Astrocyte of the cerebellum (primary cell): Measurements from ENCODE around the gene STK36.

ENCODE experiments used
- DNase-seq: peaks from one replicate; pipeline ENCODE4 v3.0.0-alpha.2; 2011; ENCODE audit warnings: low read depth
- H3K4me3 ChIP-seq: 2 replicates; pipeline ENCODE4 v1.5.1; 2011; ENCODE audit warnings: mild to moderate bottlenecking, low read depth, low read length, moderate library complexity
- in situ Hi-C: cut with HindIII; loops from 2 replicates; pipeline ENCODE4 v1.10.0; 2017; ENCODE audit warnings: low sequenced_read_pairs
- TF ChIP-seq, protein P1 (sequence below): IDR thresholded peaks from 2 replicates; pipeline ENCODE4 v1.5.1; 2012; ENCODE audit warnings: low read length, low read depth, moderate library complexity, mild to moderate bottlenecking; ENCODE audit errors: missing control alignments

Gene STK36

DNA sequence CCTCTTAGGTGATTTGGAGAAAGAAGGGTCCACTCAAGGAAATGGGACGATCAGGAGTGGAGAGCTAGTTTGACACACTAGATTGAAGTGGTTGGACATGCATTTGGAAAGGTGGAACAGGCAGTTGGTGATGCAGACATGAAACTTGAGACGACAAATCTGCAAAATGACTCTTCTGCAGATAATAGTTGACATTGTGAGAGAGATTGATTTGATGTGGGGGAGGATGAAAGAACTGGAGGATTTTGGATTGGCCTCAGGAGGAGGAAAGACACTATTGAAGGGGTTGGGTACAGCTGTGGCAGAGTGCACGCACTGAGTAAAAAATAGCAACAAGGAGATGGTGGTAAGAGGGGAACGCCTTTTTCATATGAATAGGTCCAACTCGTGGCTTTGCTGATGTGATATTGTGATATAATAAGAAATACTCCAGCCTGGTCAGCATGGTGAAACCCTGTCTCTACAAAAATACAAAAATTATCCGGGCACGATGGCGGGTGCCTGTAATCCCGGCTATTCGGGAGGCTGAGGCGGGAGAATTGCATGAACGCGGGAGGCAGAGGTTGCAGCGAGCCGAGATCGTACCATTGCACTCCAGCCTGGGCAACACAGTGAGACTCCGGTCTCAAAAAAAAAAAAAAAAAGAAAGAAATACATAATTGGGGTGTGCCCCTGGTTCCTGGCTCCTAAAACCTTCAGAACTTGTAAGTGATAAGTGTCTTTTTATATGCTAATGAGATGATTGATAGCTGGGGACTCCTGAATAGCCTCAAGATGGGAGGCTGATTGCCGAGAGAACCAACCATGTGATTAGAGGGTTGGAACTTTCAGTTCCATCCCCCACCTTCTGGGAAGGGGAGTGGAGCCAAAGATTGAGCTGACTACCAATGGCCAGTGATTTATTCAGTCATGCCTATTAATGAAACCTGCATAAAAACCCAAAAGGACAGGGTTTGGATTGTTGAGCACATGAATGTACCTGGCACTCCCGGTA, 48.5 kb downstream of the STK36 start:
- no peak for DNase-seq
- TF ChIP-seq, protein P1, sequence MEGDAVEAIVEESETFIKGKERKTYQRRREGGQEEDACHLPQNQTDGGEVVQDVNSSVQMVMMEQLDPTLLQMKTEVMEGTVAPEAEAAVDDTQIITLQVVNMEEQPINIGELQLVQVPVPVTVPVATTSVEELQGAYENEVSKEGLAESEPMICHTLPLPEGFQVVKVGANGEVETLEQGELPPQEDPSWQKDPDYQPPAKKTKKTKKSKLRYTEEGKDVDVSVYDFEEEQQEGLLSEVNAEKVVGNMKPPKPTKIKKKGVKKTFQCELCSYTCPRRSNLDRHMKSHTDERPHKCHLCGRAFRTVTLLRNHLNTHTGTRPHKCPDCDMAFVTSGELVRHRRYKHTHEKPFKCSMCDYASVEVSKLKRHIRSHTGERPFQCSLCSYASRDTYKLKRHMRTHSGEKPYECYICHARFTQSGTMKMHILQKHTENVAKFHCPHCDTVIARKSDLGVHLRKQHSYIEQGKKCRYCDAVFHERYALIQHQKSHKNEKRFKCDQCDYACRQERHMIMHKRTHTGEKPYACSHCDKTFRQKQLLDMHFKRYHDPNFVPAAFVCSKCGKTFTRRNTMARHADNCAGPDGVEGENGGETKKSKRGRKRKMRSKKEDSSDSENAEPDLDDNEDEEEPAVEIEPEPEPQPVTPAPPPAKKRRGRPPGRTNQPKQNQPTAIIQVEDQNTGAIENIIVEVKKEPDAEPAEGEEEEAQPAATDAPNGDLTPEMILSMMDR = no peak
- no peak overlapping the region for H3K4me3 ChIP-seq
- in situ Hi-C loops = no loop called here

DNA sequence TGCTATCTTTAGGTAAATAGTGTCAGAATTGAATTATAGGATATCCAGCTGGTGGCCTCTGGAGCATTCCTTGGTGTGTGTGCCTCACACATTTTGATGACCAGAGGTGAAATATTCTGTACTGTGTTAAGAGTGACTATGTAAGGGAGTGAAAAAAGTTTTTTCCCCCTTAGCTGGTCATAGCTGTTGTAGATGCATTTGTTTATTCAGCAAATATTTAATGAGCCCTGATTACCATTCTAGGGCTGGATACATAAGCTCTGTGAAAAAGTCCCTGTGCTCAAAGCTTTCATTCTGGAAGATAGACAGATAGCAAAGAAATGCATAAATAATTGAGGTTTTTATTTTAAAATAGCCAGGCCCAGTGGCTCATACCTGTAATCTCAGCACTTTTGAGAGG, 49.6 kb downstream of the STK36 start:
- no peak for DNase-seq
- TF ChIP-seq, protein P1 = no peak
- in situ Hi-C loops = no loop called here
- H3K4me3 ChIP-seq = no peak overlapping the region

DNA sequence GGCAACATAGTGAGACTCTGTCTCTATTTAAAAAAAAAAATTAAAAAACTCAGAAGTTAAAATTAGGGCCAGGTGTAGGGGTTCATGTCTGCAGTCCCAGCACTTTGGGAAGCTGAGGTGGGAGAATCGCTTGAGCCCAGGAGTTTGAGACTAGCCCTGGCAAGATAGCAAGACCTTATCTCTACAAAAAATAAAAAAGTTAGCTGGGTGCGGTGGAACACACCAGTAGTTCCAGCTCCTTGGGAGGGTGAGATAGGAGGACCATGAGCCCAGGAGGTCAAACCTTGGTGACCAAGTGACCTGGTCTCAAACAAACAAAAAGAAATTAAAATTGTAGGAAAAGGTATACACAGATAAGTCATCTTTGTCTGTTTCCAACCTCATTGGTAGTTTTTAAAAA, 50.0 kb downstream of the STK36 start:
- TF ChIP-seq, protein P1 = no peak
- DNase-seq = no peak
- in situ Hi-C loops = no loop called here
- H3K4me3 ChIP-seq = no peak overlapping the region

DNA sequence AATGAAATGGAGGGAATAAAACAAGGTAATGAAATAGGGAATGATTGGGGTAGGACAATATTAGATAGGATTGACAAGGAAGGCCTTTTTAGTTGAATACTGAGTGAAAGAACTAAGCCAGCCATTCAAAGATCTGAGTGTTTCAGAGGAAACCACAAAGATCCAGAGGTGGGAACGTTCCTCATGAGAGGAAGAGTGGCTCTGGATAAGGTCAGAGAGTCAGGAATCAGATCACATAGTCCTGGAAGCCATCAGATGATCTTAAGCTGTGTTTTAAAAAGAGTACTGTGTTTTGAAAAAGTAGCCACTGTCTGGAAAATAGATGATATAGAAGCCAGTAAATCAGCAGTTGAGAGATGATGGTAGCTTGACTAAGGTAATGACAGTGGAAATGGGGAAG, 50.5 kb downstream of the STK36 start:
- in situ Hi-C loops = no loop called here
- TF ChIP-seq, protein P1 = no peak
- DNase-seq = no peak
- no peak overlapping the region for H3K4me3 ChIP-seq

DNA sequence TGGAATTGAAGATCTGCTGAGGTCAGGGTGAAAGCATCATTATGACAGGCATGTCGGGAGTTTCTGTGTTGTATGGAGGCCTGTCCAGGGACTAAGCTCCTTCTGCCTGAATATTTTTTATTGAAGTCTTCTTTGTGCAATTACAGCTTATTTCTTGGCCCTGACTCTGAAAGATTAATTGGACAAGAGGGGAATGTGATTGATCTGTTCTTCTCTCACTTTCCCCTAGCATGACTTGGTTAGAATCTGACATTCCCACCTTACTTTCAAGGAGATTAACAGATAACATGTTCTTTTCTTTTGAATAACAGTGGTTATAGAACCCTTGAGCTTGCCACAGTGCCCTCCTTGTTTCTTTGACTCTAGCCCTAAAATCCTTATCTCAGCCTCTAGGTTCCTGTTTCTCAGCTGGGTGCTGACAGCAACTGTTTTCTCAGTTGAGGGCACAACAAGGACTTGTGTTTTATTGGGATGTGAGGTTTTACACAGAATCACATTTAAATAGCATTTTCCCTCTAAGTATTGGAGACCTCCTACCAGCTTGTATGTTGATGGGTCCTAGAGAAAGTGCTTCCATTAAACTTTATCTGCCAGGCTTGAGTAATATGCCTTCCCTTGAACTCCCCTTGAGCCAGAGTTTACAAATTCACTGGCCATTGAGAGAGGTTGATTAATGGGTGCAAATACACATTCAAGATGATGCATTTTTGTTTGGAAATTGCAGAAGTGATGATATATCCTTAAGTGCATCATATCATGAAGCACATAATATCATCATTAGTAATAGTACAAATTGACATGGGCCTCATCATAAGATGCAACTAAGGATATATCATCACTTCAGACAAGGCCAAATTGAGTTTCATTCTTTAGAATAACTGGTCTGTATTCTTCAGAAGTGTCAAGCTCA, 51.2 kb downstream of the STK36 start:
- TF ChIP-seq, protein P1 = no peak
- DNase-seq = no peak
- in situ Hi-C loops = no loop called here
- H3K4me3 ChIP-seq = no peak overlapping the region

DNA sequence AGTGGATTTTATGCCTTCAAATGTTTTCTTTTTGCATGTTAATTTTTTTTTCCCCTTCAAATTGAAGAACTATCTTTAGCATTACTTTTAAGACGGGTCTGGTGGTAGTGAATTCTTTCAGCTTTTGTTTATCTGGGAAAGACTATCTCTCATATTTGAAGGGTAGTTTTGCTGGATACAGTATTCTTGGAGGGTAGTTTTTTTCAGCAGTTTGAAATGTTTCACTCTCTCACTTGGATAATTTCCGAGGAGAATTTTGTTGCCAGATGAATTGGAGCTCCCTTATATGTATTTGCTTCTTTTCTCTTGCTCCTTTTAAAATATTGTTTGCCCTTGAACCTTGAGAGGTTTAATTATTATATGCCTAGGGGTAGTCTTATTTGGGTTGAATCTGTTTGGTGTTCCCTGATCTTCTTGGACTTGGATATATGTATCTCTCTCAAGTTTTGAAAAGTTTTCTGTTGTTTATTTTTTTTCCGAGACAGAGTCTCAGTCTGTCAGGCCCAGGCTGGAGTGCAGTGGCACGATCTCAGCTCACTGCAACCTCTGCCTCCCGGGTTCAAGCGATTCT, 54.2 kb downstream of the STK36 start:
- in situ Hi-C loops = no loop called here
- no peak for DNase-seq
- no peak overlapping the region for H3K4me3 ChIP-seq
- TF ChIP-seq, protein P1 = no peak
